ENCODE results near the gene METTL22.
"Not testable (repeated sequence)": the region's sequence is repeated elsewhere in the genome, so short reads cannot be mapped to it uniquely, and the experiment has no call there.

METTL22 gene

DNA sequence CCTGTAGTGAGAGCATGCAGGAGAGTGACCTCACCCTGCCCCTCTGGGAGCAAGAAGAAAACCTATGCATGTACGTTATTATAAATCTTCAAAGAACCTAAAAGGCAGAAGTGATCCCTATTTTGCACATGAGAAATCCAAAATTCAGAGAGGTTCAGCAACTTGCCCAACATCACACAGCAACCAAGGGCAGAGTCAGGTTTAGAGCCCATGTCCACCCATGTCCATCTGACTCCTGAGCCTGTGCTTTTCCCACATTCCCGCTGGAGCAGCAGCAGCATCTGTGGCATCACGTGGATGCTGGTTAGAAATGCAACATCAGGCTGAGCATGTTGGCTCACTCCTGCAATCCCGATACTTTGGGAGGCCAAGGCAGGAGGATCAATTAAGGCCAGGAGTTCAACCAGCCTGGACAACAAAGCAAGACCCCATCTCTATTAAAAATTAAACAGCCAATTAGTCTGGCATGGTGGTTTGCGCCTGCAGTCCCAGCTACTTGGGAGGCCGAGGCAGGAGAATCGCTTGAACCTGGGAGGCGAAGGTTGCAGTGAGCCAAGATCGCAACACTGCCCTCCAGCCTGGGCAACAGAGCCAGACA is 26.3 kb downstream of the METTL22 start:
- Histone ChIP-seq H3K9me3 (ENCODE audit: low read length) (no peaks in the 10 kb centered on the region), H3K4me3 (ENCODE audit: low read length) (no peak overlapping the region), H3K27me3 (ENCODE audit: insufficient read depth, low read length) (no peaks in the 10 kb centered on the region), H3K36me3 (ENCODE audit: insufficient read depth, low read length) (peaks cover 55% of the 10 kb centered on the region), H2AFZ (ENCODE audit: low read depth, low read length) (no peak overlapping the region), H3K4me1 (ENCODE audit: insufficient read depth, low read length) (no peaks in the 10 kb centered on the region)

DNA sequence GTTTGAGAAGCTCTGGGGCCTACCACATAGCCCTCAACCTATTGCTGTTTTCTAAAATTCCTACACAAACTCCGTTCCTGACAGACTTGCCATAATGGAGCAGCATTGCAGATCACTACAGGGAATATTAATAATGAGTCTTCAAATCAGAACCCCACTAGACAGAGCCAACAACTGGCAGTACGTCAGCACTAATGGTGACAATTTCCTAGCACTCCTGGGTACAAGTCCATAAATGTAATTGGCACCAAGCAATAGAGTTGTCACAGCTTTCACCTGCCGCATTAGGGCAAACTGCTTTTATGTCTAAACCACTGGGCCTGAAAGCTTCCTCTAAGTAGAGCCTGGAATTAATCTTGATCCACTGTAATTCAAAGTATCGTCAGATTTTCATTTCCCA is 27.4 kb downstream of the METTL22 start:
- Histone ChIP-seq H3K9me3 (ENCODE audit: low read length) (no peaks in the 10 kb centered on the region), H3K36me3 (ENCODE audit: insufficient read depth, low read length) (peaks cover 47% of the 10 kb centered on the region), H2AFZ (ENCODE audit: low read depth, low read length) (no peak overlapping the region), H3K27me3 (ENCODE audit: insufficient read depth, low read length) (no peaks in the 10 kb centered on the region), H3K4me3 (ENCODE audit: low read length) (no peak overlapping the region), H3K4me1 (ENCODE audit: insufficient read depth, low read length) (no peaks in the 10 kb centered on the region)

DNA sequence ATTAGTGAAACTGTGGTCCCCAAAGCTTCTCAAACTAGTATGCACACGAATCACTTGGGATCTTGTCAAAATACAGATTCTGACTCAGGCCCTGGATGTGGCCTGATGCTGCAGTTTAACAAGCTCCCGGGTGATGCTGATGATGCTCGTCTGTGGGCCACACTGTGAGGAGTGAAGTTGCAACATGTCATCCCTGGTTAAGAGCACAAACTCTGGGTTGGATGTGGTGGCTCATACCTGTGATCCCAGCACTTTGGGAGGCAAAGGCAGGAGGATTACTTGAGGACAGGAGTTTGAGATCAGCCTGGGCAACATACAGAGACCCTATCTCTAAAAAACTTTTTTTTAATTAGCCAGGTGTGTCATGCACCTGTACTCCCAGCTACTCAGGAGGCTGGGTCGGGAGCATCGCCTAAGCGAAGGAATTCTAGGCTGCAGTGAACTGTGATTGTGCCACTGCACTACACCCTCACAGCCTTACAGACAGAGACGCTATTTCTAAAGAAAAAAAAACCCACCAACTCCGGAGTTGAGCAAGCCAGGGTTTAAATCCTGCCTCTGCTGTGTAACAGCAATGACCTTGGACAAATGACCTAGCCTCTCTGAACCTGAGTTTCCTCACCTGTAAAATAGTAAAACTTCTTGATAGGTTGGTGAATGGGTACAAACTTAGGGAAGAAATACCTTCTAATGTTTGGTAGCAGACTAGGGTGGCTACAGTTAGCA is 28.5 kb downstream of the METTL22 start:
- H3K4me1 ChIP-seq (ENCODE audit: insufficient read depth, low read length): no peaks in the 10 kb centered on the region
- H2AFZ ChIP-seq (ENCODE audit: low read depth, low read length): no peak overlapping the region
- peaks cover 36% of the 10 kb centered on the region for H3K36me3 ChIP-seq (ENCODE audit: insufficient read depth, low read length)
- H3K9me3 ChIP-seq (ENCODE audit: low read length): no peaks in the 10 kb centered on the region
- no peaks in the 10 kb centered on the region for H3K27me3 ChIP-seq (ENCODE audit: insufficient read depth, low read length)
- H3K4me3 ChIP-seq (ENCODE audit: low read length): no peak overlapping the region

DNA sequence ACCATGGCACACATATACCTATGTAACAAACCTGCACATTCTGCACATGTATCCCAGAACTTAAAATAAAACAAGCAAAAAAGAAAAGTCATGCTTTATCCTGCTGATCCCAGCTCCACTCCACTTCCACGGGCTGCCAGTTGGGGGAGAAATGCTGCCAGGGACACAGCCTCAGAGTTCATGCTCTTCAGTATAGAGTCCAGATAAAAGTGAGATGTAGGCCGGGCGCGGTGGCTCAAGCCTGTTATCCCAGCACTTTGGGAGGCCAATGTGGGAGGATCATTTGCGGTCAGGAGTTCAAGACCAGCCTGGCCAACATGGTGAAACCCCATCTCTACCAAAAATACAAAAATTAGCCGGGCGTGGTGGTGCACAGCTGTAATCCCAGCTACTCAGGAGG is 30.5 kb downstream of the METTL22 start:
- H3K9me3 ChIP-seq (ENCODE audit: low read length); H3K4me1 ChIP-seq (ENCODE audit: insufficient read depth, low read length); H3K4me3 ChIP-seq (ENCODE audit: low read length); H3K27me3 ChIP-seq (ENCODE audit: insufficient read depth, low read length); H2AFZ ChIP-seq (ENCODE audit: low read depth, low read length): not testable (repeated sequence)
- peaks cover 17% of the 10 kb centered on the region for H3K36me3 ChIP-seq (ENCODE audit: insufficient read depth, low read length)

DNA sequence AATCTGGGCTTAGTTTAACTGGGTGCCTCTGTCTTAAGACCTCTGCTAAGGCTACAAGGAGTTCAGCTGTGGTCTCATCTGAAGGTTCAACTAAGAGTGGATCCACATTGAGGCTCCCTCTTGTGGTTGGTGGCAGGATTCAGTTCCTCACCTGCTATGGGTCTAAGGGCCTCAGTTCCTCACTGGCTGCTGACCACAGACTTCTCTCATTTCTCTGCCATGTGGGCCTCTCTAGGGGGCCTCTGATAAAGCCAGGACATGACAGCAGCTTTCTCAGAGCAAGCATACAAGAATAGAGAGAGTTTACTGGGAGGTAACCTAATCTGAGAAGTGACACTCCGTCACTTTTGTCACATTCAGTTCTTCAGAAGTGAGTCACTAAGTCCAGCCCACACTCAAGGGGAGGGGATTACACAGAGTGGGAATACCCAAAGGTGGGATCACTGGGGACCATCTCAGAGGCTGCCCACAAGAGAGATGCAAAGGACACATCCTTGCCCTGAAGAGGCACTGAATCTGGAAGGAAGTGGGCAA is 33.8 kb downstream of the METTL22 start:
- H2AFZ ChIP-seq (ENCODE audit: low read depth, low read length): no peak overlapping the region
- H3K4me3 ChIP-seq (ENCODE audit: low read length): no peak overlapping the region
- H3K36me3 ChIP-seq (ENCODE audit: insufficient read depth, low read length): no peaks in the 10 kb centered on the region
- no peaks in the 10 kb centered on the region for H3K27me3 ChIP-seq (ENCODE audit: insufficient read depth, low read length)
- no peaks in the 10 kb centered on the region for H3K9me3 ChIP-seq (ENCODE audit: low read length)
- no peaks in the 10 kb centered on the region for H3K4me1 ChIP-seq (ENCODE audit: insufficient read depth, low read length)

DNA sequence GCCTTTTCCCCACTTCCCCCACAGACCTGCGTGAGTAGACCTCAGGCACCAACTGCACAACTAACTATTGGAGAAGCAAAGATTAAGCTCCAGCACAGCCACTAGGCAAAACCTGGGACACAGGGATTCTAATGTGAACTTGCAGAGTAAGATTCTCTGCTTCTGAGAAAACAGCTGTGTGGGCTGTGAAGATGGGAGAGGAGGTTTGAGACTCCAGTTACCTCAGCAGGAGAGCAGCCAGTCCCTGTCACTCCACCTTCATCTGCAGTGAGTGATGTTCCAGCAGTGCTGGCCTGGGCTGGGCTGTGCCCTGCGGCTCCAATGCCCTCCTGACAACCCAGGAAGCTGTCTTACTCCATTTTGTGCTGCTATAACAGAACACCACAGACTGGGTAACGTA is 34.9 kb downstream of the METTL22 start:
- no peaks in the 10 kb centered on the region for H3K9me3 ChIP-seq (ENCODE audit: low read length)
- H3K27me3 ChIP-seq (ENCODE audit: insufficient read depth, low read length): no peaks in the 10 kb centered on the region
- H3K36me3 ChIP-seq (ENCODE audit: insufficient read depth, low read length): no peaks in the 10 kb centered on the region
- no peak overlapping the region for H3K4me3 ChIP-seq (ENCODE audit: low read length)
- H3K4me1 ChIP-seq (ENCODE audit: insufficient read depth, low read length): no peaks in the 10 kb centered on the region
- H2AFZ ChIP-seq (ENCODE audit: low read depth, low read length): no peak overlapping the region

DNA sequence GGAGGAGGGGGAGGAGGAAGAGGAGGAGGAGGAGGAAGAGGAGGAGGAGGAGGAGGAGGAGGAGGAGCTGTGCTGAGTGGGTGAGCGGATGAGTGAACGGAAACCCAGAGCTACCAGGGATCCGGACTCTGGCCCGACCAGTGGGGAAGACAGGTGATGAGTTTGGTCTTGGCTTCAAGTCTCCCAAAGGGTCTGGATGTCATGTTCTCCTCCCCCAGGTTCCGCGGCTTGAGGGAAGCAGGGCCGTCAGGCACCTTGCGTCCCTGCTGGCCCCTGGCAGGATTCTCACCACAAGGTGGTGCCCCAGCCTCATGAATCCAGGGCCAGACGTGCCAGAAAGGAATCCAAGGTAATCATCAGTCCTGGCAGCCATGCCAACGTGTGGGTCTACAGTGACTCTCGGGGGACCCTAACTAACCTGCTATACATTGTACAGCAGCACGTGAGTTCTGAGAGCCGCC is 39.4 kb downstream of the METTL22 start:
- no peaks in the 10 kb centered on the region for H3K36me3 ChIP-seq (ENCODE audit: insufficient read depth, low read length)
- H3K4me3 ChIP-seq (ENCODE audit: low read length): no peak overlapping the region
- no peak overlapping the region for H2AFZ ChIP-seq (ENCODE audit: low read depth, low read length)
- H3K27me3 ChIP-seq (ENCODE audit: insufficient read depth, low read length): no peaks in the 10 kb centered on the region
- H3K4me1 ChIP-seq (ENCODE audit: insufficient read depth, low read length): no peaks in the 10 kb centered on the region
- H3K9me3 ChIP-seq (ENCODE audit: low read length): no peaks in the 10 kb centered on the region

DNA sequence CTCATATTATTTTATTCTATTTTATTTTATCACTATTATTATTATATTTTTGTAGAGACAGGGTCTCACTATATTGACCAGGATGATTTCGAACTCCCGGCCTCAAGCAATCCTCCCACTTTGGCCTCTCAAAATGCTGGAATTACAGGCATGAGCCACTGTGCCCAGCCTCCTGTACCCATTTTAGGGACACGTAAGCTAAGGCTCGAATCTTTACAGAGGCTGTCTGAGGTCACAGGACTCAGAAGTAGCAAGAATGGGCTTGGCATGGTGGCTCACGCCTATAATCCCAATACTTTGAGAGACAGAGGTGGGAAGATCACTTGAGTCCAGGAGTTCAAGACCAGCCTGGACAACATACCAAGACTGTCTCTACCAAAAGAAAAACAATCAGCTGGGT is 40.2 kb downstream of the METTL22 start:
- Histone ChIP-seq H3K4me1 (ENCODE audit: insufficient read depth, low read length) (no peaks in the 10 kb centered on the region), H3K36me3 (ENCODE audit: insufficient read depth, low read length) (no peaks in the 10 kb centered on the region), H3K4me3 (ENCODE audit: low read length) (no peak overlapping the region), H3K27me3 (ENCODE audit: insufficient read depth, low read length) (no peaks in the 10 kb centered on the region), H2AFZ (ENCODE audit: low read depth, low read length) (no peak overlapping the region), H3K9me3 (ENCODE audit: low read length) (no peaks in the 10 kb centered on the region)

DNA sequence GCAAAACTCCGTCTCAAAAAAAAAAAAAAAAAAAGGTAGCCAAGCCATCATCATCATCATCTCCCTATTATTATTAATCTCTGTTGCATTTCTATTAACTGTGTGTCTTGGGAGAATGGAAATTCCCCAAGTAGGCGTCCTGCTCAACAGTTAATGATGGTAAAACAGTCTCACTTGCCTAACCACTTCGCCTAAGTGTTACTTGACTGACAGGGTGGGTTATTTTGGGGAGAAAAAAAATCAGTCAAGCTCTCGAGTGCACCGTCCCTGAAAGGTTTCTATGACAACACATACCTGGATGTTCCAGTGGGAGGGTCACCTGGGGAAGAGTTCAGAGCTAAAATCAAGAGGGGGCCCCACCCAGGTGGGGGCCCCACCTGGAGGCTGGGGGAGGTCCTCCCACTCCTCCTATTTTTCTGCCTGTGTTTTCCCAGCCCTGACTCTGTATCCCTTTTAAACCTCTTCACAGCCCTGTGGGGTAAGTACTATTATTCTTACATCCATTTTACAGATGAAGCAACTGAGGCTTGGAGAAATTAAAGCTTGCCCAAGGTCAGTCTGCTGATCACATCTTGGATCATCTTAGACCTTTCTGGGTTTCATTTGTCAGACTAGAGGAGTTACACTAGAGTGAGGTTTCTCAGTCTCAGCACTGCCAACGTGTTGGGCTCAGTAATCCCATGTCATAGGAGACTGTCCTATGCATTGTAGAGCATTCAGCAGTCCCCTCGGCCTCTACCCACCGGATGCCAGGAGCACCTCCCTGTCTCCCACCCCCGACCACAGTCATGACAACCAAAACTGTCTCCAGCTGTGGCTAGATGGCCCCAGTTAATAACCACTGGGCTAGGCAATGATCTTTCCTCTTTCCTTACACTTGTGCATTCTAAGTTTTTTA is 41.9 kb downstream of the METTL22 start:
- Histone ChIP-seq H3K36me3 (ENCODE audit: insufficient read depth, low read length) (no peaks in the 10 kb centered on the region), H3K4me1 (ENCODE audit: insufficient read depth, low read length) (peaks cover 7% of the 10 kb centered on the region), H3K27me3 (ENCODE audit: insufficient read depth, low read length) (no peaks in the 10 kb centered on the region), H3K9me3 (ENCODE audit: low read length) (no peaks in the 10 kb centered on the region), H3K4me3 (ENCODE audit: low read length) (no peak overlapping the region), H2AFZ (ENCODE audit: low read depth, low read length) (no peak overlapping the region)

DNA sequence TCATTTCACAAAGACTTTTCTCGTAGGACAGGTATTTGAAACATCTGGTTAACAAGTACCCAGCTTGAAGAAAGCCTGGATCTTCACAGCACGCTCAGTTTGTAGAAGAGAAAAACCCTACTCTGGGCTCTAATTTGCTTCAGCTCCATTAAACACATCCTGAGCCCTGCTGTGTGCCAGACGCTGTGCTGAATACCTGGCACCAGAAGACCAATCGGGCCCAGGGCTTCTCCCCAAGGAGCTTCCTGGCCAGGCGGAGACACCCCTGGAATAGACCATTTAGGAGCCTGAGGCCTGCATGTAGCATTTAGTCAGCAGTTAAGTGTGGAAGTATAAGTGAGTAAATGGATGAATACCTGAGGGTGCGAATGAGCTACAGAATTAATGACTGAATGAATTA is 44.0 kb downstream of the METTL22 start:
- H3K4me3 ChIP-seq (ENCODE audit: low read length): no peak overlapping the region
- H3K4me1 ChIP-seq (ENCODE audit: insufficient read depth, low read length): peaks cover 12% of the 10 kb centered on the region
- H2AFZ ChIP-seq (ENCODE audit: low read depth, low read length): no peak overlapping the region
- H3K27me3 ChIP-seq (ENCODE audit: insufficient read depth, low read length): no peaks in the 10 kb centered on the region
- H3K9me3 ChIP-seq (ENCODE audit: low read length): no peaks in the 10 kb centered on the region
- H3K36me3 ChIP-seq (ENCODE audit: insufficient read depth, low read length): no peaks in the 10 kb centered on the region

DNA sequence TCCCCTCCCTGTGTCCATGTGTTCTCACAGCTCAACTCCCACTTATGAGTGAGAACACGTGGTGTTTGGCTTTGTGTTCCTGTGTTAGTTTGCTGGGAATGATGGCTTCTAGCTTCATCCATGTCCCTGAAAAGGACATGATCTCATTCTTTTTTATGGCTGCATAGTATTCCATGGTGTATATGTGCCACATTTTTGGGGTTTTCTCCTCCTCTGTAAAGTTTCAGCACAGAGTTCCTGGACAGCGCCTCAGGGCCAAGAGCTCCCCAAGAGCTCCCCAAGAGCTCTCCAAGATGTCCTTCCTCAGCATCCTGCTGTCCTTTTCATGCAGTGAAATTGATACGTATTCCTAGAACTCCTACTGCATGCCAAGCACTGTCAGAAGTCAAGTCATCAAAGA is 46.0 kb downstream of the METTL22 start:
- Histone ChIP-seq H3K4me3 (ENCODE audit: low read length) (no peak overlapping the region), H3K36me3 (ENCODE audit: insufficient read depth, low read length) (no peaks in the 10 kb centered on the region), H3K9me3 (ENCODE audit: low read length) (no peaks in the 10 kb centered on the region), H2AFZ (ENCODE audit: low read depth, low read length) (no peak overlapping the region), H3K27me3 (ENCODE audit: insufficient read depth, low read length) (no peaks in the 10 kb centered on the region), H3K4me1 (ENCODE audit: insufficient read depth, low read length) (peaks cover 14% of the 10 kb centered on the region)

DNA sequence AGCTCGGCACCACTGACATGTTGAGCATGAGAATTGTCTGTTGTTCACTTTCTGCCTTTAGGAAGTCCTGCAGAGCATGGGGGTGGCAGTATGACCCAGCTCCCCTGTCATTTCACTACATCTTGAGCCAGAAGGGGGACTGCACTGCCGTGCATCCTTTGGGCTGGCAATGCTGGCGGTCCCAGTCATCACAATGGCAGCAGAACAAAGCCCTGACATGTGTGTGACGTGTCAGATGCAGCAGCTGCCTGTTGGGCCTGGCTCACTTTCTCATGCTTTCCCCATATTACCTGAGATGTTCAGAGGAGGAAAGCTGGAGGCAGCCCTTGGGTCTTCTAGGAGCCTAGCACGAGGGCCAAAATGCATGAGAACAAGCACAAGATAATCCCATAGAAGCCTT is 46.6 kb downstream of the METTL22 start:
- Histone ChIP-seq H3K4me3 (ENCODE audit: low read length) (no peak overlapping the region), H3K9me3 (ENCODE audit: low read length) (no peaks in the 10 kb centered on the region), H3K36me3 (ENCODE audit: insufficient read depth, low read length) (no peaks in the 10 kb centered on the region), H3K4me1 (ENCODE audit: insufficient read depth, low read length) (peaks cover 14% of the 10 kb centered on the region), H2AFZ (ENCODE audit: low read depth, low read length) (no peak overlapping the region), H3K27me3 (ENCODE audit: insufficient read depth, low read length) (no peaks in the 10 kb centered on the region)

DNA sequence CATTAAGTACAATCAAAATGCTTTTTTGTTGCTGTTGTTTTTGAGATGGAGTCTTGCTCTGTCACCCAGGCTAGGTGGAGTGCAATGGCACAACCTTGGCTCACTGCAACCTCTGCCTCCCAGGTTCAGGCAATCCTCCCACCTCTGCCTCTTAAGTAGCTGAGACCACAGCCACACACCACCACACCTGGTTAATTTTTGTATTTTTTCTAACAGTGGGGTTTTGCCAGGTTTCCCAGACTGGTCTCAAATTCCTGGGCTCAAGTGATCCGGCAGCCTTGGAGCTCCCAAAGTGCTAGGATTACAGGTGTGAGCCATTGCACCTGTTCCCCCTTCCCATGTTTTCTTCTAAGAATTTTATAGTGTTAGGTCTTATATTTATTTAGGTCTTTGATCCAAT is 48.0 kb downstream of the METTL22 start:
- no peaks in the 10 kb centered on the region for H3K27me3 ChIP-seq (ENCODE audit: insufficient read depth, low read length)
- H3K4me3 ChIP-seq (ENCODE audit: low read length): no peak overlapping the region
- H3K36me3 ChIP-seq (ENCODE audit: insufficient read depth, low read length): no peaks in the 10 kb centered on the region
- H2AFZ ChIP-seq (ENCODE audit: low read depth, low read length): no peak overlapping the region
- H3K9me3 ChIP-seq (ENCODE audit: low read length): no peaks in the 10 kb centered on the region
- H3K4me1 ChIP-seq (ENCODE audit: insufficient read depth, low read length): peaks cover 22% of the 10 kb centered on the region
